NCI-H526 (cell line): ENCODE data around the gene TMEM256.

Experiments used
- DNase-seq, 2 experiments: peaks; one replicate each; lab custom pipeline; 2025; lab: John Stamatoyannopoulos, UW

Gene TMEM256

GRCh38 chr17:7403977-7404736 is at the start of gene TMEM256:
TSS of gene TMEM256 (minus strand) at chr17:7404097. CDS start at chr17:7404084, 13 bp downstream.
- peak; percentile 95 to 97 for DNase-seq

DNA sequence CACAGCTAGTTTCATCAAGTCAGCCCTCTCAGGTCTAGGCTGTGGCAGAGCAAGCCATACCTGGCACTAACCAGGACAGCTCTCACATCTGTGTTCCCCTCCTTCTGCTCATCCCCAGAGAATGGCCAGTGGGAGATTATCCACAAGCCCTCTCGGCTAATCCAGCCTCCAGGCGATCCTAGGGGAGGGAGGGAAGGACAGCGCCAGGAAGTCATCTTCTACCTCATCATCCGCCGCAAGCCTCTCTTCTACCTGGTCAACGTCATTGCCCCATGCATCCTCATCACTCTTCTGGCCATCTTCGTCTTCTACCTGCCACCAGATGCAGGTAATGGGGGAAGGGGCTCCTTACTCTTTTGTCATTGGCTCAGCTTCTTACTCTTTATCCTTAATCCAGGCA is 44.6 kb upstream of the TMEM256 start:
- DNase-seq: no peak

GRCh38 chr17:7445619-7445968 is 41.7 kb upstream of the TMEM256 start:
- DNase-seq: no peak

GRCh38 chr17:7444682-7445618 is 41.1 kb upstream of the TMEM256 start, which contains the start of gene CHRNB1:
TSS of gene CHRNB1 (plus strand) at chr17:7445061. CDS start at chr17:7445128, 67 bp downstream.
- no peak for DNase-seq

DNA sequence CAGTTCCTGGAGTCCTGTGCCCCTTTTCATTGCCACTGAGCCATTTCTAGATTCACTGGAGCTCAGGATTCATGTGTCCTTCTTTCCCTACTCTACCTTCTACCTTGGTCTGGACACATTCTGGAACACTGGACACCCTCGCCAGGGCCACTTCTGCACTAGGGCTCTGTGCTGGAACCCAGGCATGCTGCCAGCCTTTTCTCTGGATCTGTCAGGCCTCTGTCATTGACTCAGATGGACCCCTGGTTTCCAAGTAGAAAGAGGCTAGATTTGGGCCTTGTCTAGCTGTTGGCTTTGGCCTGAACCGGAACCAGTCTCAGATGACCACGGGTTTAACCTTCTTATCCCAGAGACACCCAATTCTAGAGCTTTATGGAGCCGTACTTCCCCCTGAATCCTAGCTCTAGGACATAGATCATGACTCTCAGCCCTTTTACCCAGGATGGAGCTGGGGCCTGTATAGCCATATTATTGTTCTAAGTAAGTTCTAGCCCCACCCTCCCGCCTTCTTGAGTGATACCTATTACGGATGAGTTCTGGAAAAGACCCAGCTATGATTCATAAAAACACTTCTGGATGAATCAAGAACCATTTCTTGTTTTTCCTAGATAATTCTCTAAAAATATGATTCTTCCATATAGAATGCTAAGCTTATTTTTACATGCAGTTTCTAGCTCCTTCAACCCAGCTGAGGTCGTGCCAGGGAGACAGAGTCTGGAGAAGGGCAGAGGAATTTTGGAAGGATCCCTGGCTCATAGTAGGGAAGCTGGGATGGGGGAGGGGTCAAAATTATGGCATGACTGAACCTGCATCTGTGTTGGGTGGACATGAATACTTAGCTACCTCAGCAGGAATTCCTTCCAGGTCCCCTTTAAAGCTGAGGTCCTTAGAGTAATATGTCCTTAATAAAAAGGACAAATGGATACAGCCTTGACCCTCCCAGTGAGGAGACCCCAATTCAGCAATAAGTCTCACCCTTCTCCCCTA is 39.9 kb upstream of the TMEM256 start:
- DNase-seq: no peak

DNA sequence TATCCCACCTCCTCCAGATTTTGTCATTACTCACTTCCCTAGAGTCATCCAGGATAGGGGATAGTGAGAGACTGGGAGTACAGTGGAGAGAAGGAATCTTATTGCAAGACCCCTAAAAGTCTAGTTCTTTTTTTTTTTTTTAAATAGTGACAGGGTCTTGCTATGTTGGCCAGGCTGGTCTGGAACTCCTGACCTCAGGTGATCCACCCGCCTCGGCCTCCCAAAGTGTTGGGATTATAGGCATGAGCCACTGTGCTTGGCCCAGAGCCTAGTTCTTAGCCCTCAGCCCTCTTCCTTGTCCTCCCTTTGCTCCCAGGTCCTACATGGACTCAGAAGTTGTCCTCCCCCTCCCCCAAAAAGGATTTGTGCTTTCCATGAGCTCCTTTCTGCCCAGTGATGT is 38.2 kb upstream of the TMEM256 start:
- DNase-seq: no peak

GRCh38 chr17:7441266-7441665 is 37.4 kb upstream of the TMEM256 start:
- DNase-seq: no peak

DNA sequence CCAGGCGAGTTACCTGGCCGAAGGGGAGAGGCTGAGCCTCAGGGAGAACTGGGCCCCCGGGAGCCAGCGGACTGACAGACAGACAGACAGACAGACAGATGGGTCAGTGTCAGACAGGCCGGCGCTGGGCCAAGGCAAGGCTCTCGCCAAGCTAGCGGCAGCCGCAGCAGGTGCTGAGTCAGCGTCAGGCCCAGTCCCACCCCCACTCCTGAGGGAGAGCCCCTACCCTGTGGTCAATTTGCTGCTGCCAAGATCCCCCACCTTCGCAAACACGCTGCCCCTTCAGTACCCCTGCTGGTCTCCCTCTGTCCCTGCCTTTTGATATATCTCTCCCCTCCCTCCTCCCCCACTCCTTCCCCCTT is 36.9 kb upstream of the TMEM256 start:
- DNase-seq: peak; percentile 42 to 59

DNA sequence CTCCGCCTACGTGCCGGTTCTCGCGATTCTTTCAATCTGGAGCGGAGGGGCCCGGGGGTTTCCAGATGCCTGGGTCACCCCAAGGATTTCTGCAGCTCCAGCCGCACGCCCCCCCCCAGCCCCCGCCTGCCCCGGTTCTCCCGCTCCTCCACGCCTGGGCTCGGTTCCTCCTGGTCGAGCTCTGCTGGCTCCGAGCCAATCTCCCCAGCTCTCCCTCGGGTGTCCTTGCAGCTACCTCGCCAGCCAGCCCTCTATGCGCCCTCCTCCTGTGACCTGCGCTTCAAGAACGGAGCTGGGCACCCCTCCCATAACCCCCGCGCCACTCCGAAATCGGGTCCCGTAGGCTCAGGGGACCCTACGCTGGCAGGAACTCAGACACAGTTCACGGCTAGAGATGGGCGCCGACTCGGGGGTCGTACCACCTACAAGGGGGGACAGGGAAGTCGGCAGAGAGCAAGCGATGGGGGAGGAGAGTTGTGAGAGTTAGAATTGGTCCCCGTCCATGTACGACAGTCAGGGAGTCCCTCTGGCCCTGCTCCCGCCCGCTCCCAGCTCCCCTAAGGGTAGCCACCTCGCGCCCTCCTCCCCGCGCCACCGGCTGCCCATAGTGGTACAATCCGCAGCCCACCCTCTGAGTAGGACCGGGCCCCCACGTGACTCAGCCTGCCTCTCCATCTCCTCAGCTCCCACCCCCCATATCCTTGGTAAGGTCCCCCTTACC is 36.4 kb upstream of the TMEM256 start:
- DNase-seq: peak in 1 of 2 experiments; percentile 63

GRCh38 chr17:7439462-7440112 is 35.7 kb upstream of the TMEM256 start, which contains the start of gene FGF11:
TSS of gene FGF11 (plus strand) at chr17:7439512. CDS start at chr17:7439621, 109 bp downstream.
- no peak for DNase-seq

GRCh38 chr17:7438656-7439460 is 35.0 kb upstream of the TMEM256 start:
- no peak for DNase-seq

- DNase-seq: peak in 1 of 2 experiments; percentile 51
Observed at GRCh38 chr17:7437950-7438614, 34.2 kb upstream of the TMEM256 start.

- no peak for DNase-seq
Observed at GRCh38 chr17:7437369-7437863, 33.5 kb upstream of the TMEM256 start.

DNA sequence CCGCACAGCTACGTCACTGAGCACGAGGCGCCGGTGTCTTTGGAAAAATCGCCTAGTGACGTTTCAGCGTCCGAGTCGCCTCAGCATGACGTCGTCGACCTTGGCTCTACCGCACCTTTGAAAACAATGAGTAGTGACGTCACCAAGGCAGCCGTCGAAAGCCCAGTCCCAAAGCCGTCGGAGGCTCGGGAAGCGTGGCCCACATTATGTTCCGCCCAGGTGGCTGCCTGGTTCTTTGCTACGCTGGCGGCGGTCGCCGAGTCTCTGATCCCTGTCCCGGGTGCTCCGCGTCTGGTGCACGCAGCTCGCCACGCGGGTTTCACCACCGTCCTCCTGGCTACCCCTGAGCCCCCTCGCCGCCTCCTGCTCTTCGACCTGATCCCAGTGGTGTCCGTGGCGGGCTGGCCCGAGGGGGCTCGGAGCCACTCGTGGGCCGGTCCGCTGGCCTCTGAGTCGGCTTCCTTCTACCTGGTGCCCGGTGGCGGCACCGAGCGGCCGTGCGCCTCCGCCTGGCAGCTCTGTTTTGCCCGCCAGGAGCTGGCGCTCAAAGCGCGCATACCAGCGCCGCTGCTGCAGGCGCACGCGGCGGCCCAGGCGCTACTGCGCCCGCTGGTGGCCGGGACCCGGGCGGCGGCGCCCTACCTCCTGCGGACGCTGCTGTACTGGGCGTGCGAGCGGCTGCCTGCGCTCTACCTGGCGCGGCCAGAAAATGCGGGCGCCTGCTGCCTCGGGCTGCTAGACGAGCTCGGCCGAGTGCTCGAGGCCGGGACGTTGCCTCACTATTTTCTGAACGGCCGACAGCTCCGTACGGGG is 32.9 kb upstream of the TMEM256 start:
- peak in 1 of 2 experiments; percentile 89 for DNase-seq

- DNase-seq: peak in 1 of 2 experiments; percentile 58
Observed at GRCh38 chr17:7435676-7436555, 32.0 kb upstream of the TMEM256 start.

DNA sequence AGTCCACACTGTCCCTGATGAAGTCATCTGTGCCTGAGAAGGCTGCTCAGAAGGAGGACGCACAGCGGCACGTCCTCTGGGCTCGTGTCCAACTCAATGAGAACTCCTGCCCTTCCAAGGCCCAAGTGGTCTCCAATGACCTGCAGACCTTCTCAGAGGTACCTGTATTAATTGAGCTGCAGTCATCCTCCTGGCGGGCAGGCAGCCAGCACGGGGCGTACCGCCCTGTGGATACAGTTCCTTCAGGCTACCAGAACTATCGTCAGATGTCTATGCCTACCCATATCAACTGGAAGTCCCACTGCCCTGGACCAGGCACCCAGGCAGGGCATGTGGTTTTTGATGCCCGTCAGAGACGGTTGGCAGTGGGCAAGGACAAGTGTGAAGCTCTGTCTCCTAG is 28.4 kb upstream of the TMEM256 start:
- DNase-seq: no peak

- no peak for DNase-seq
Observed at GRCh38 chr17:7431231-7431630, 27.3 kb upstream of the TMEM256 start.
